Measurements from ENCODE around the gene ANKS1A.
"Not testable (repeated sequence)": the region's sequence is repeated elsewhere in the genome, so short reads cannot be mapped to it uniquely, and the experiment has no call there.

GRCh38 chr6:34932202-34932601 is 43.1 kb downstream of the ANKS1A start:
- not testable (repeated sequence) for TF ChIP-seq ETV6 (CRISPR knock-in tag; IDR thresholded peaks at IDR 0.05); NFATC4 (CRISPR knock-in tag; IDR thresholded peaks at IDR 0.05); IRF1 (CRISPR knock-in tag; IDR thresholded peaks at IDR 0.05); NFYB (CRISPR knock-in tag; conservative IDR thresholded peaks at IDR 0.05; ENCODE audit: low read depth); ZNF263 (CRISPR knock-in tag; IDR thresholded peaks at IDR 0.05; ENCODE audit: low read depth); NR3C1 (CRISPR knock-in tag; conservative IDR thresholded peaks at IDR 0.05; ENCODE audit: low read depth); OVOL2 (CRISPR knock-in tag; IDR thresholded peaks at IDR 0.05; ENCODE audit: borderline replicate concordance); NR2C2 (CRISPR knock-in tag; IDR thresholded peaks at IDR 0.05); KAT7 (CRISPR knock-in tag; IDR thresholded peaks at IDR 0.05; ENCODE audit: borderline replicate concordance); TEAD4 (CRISPR knock-in tag; IDR thresholded peaks at IDR 0.05)
- TF ChIP-seq, protein P1, sequence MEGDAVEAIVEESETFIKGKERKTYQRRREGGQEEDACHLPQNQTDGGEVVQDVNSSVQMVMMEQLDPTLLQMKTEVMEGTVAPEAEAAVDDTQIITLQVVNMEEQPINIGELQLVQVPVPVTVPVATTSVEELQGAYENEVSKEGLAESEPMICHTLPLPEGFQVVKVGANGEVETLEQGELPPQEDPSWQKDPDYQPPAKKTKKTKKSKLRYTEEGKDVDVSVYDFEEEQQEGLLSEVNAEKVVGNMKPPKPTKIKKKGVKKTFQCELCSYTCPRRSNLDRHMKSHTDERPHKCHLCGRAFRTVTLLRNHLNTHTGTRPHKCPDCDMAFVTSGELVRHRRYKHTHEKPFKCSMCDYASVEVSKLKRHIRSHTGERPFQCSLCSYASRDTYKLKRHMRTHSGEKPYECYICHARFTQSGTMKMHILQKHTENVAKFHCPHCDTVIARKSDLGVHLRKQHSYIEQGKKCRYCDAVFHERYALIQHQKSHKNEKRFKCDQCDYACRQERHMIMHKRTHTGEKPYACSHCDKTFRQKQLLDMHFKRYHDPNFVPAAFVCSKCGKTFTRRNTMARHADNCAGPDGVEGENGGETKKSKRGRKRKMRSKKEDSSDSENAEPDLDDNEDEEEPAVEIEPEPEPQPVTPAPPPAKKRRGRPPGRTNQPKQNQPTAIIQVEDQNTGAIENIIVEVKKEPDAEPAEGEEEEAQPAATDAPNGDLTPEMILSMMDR (IDR thresholded peaks at IDR 0.05), result not testable (repeated sequence)
- TF ChIP-seq, protein P2, sequence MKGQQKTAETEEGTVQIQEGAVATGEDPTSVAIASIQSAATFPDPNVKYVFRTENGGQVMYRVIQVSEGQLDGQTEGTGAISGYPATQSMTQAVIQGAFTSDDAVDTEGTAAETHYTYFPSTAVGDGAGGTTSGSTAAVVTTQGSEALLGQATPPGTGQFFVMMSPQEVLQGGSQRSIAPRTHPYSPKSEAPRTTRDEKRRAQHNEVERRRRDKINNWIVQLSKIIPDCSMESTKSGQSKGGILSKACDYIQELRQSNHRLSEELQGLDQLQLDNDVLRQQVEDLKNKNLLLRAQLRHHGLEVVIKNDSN (CRISPR knock-in tag; IDR thresholded peaks at IDR 0.05), result not testable (repeated sequence)
- TF ChIP-seq, protein P3, sequence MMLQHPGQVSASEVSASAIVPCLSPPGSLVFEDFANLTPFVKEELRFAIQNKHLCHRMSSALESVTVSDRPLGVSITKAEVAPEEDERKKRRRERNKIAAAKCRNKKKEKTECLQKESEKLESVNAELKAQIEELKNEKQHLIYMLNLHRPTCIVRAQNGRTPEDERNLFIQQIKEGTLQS (CRISPR knock-in tag; conservative IDR thresholded peaks at IDR 0.05), result not testable (repeated sequence)

Data from WTC11 (cell line).